C1 segment of cervical spinal cord (tissue), 14 donors: ENCODE results near the gene PTPRS.

Experiments used
- DNase-seq, 14 donors: peaks; one replicate each; lab custom pipeline; 2025; lab: John Stamatoyannopoulos, UW

PTPRS gene

GRCh38 chr19:5355076-5355475 lies 14.5 kb upstream of the PTPRS start:
- no peak for DNase-seq

- DNase-seq = no peak
Measured at GRCh38 chr19:5354403-5354802, 13.8 kb upstream of the PTPRS start.

GRCh38 chr19:5352229-5352763 lies 11.7 kb upstream of the PTPRS start:
- no peak for DNase-seq

GRCh38 chr19:5351731-5352228 lies 11.2 kb upstream of the PTPRS start:
- no peak for DNase-seq

- peak in 1 of 14 donors; percentile 12 for DNase-seq
Measured at GRCh38 chr19:5349041-5349440, 8.4 kb upstream of the PTPRS start.

GRCh38 chr19:5345895-5346386 lies 5.3 kb upstream of the PTPRS start:
- no peak for DNase-seq

- DNase-seq = no peak
Measured at GRCh38 chr19:5343848-5344247, 3.2 kb upstream of the PTPRS start.

- DNase-seq = no peak
Measured at GRCh38 chr19:5342573-5343201, 2.1 kb upstream of the PTPRS start.

- DNase-seq = no peak
Measured at GRCh38 chr19:5341981-5342380, 1.4 kb upstream of the PTPRS start.

GRCh38 chr19:5341448-5341820 lies 822 bp upstream of the PTPRS start:
- DNase-seq = no peak

- peak in 4 of 14 donors; percentile 30 to 60 (median 43) for DNase-seq
Measured at GRCh38 chr19:5339950-5340636, 519 bp downstream of the PTPRS start.

- DNase-seq = peak in 1 of 14 donors; percentile 25
Measured at GRCh38 chr19:5339198-5339949, 1.2 kb downstream of the PTPRS start.

- peak in 6 of 14 donors; percentile 3 to 32 (median 22) for DNase-seq
Measured at GRCh38 chr19:5338656-5339197, 1.9 kb downstream of the PTPRS start.

GRCh38 chr19:5337708-5338655 lies 2.6 kb downstream of the PTPRS start:
- no peak for DNase-seq

- peak in 1 of 14 donors; percentile 27 for DNase-seq
Measured at GRCh38 chr19:5337126-5337525, 3.5 kb downstream of the PTPRS start.

- DNase-seq = no peak
Measured at GRCh38 chr19:5336195-5336965, 4.2 kb downstream of the PTPRS start.

- no peak for DNase-seq
Measured at GRCh38 chr19:5335593-5335992, 5.0 kb downstream of the PTPRS start.

- DNase-seq = no peak
Measured at GRCh38 chr19:5334824-5335500, 5.7 kb downstream of the PTPRS start.

GRCh38 chr19:5334366-5334739 lies 6.3 kb downstream of the PTPRS start:
- DNase-seq = no peak
